ENCODE results near the gene INPP5K.
"Not testable (repeated sequence)": the region's sequence is repeated elsewhere in the genome, so short reads cannot be mapped to it uniquely, and the experiment has no call there.

Gene INPP5K

DNA sequence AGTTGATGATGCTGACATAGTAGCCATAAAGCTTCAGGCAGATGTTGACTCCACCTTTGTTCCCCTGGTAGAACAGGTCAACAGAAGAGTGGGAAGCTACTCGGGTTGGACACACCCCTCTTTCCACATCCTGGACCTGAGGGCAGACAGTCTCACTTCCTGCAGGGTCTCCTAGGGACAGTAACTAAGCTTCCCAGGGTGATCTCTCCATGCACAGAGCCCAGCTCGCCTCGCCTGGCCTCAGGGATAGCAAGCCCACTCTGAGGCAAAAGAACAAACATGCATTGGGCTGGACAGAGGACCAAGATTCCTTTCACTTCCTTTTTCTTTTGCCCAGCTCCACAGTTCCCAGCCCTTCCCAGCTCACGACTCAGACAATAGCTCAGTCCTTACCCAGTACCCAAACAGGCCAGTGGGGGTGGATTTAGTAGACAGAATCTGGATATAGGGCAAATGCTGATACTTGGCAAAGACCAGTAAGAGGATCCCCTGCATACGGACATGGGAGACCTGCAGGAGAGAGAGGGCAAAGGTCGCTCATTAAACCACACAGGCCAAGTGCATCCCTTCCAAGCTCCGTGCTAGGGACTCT is 7.0 kb downstream of the INPP5K start:
- Histone ChIP-seq H3K4me1 (ENCODE audit: control insufficient read depth, insufficient read depth, low read length) (no peaks in the 10 kb centered on the region), H3K4me3 (ENCODE audit: low read depth, low read length) (no peak overlapping the region), H3K36me3 (ENCODE audit: control insufficient read depth in 2 of 2, insufficient read depth in 1 of 2, low read length in 2 of 2) (peaks cover 3 to 78% of the 10 kb centered on the region in 2 experiments; a peak in 1 of 3 replicates), H3K27ac (ENCODE audit: extremely low read depth, low read depth, low read length) (no peak overlapping the region), H3K9me3 (ENCODE audit: control insufficient read depth, insufficient read depth, low read depth, low read length) (no peaks in the 10 kb centered on the region)
- TF ChIP-seq TSHZ1 (tag by site-specific recombination; IDR thresholded peaks at IDR 0.05; ENCODE audit: borderline replicate concordance), result no peak
- TF ChIP-seq ZNF280C (tag by site-specific recombination; IDR thresholded peaks at IDR 0.05), result no peak
- no peak for TF ChIP-seq ZNF701 (tag by site-specific recombination; IDR thresholded peaks at IDR 0.05)
- no peak for TF ChIP-seq ZIC2 (tag by site-specific recombination; IDR thresholded peaks at IDR 0.05)
- TF ChIP-seq ZNF266 (tag by site-specific recombination; IDR thresholded peaks at IDR 0.05; ENCODE audit: low read depth), result no peak
- TF ChIP-seq ZNF639 (tag by site-specific recombination; IDR thresholded peaks at IDR 0.05), result no peak
- no peak for TF ChIP-seq KLF10 (tag by site-specific recombination; IDR thresholded peaks at IDR 0.05)
- TF ChIP-seq ZNF112 (tag by site-specific recombination; IDR thresholded peaks at IDR 0.05), result no peak
- TF ChIP-seq, protein P1, sequence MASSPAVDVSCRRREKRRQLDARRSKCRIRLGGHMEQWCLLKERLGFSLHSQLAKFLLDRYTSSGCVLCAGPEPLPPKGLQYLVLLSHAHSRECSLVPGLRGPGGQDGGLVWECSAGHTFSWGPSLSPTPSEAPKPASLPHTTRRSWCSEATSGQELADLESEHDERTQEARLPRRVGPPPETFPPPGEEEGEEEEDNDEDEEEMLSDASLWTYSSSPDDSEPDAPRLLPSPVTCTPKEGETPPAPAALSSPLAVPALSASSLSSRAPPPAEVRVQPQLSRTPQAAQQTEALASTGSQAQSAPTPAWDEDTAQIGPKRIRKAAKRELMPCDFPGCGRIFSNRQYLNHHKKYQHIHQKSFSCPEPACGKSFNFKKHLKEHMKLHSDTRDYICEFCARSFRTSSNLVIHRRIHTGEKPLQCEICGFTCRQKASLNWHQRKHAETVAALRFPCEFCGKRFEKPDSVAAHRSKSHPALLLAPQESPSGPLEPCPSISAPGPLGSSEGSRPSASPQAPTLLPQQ (tag by site-specific recombination; IDR thresholded peaks at IDR 0.05), result no peak
- ChIA-PET POLR2A (interaction anchor here (0.8 to 1.7 kb wide), 4 partner anchors 9 to 17 kb away, joined by 3 to 8 read pairs (median 4); partner anchors contain the start of gene MYO1C), CTCF (interaction anchor here (0.8 kb wide), 1 partner anchor 144 kb away, joined by 3 read pairs; no protein-coding TSS in a partner anchor)

- H3K36me3 ChIP-seq (ENCODE audit: control insufficient read depth in 2 of 2, insufficient read depth in 1 of 2, low read length in 2 of 2), result peaks cover 3 to 78% of the 10 kb centered on the region in 2 experiments; a peak in 1 of 3 replicates
- H3K4me1 ChIP-seq (ENCODE audit: control insufficient read depth, insufficient read depth, low read length); H3K9me3 ChIP-seq (ENCODE audit: control insufficient read depth, insufficient read depth, low read depth, low read length); H3K27ac ChIP-seq (ENCODE audit: extremely low read depth, low read depth, low read length); H3K4me3 ChIP-seq (ENCODE audit: low read depth, low read length): not testable (repeated sequence)
- POLR2A ChIA-PET, result interaction anchor here (1.5 kb wide), 1 partner anchor 10 kb away, joined by 8 read pairs; no protein-coding TSS in a partner anchor
- CTCF ChIA-PET, result interaction anchor here (0.8 kb wide), 1 partner anchor 143 kb away, joined by 3 read pairs; no protein-coding TSS in a partner anchor
These were observed 7.7 kb downstream of the INPP5K start for GRCh38 chr17:1508709-1509108.

DNA sequence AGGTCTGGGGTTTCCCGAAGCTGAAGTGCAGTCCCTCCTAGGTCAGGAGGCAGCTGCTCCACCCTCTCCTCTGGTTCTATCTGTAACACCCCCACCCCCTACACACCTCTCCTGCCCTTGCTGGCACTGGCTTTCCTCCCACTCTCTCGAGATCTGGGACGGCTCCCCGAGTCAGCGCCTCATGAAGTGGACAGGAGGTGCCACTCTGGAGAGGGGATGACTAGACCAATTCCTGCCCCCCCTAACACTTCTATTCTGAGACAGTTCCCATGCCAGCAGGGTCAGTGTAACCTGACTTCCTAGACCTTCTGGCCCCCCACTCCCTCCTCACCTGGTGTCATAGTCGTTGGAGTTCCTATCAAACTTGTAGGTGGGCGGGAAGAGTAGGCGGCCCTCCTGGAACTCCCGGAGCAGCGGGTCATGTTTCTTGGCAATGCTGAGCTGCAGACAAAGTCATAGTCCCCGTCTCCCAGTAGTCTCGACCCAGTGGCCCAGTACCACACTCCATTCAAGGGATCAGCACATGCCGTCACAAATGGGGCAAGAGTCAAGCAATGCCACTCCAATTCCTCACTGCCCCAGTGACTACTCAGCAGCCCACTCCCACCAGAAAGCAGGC is 9.7 kb downstream of the INPP5K start:
- H3K27ac ChIP-seq (ENCODE audit: extremely low read depth, low read depth, low read length), result no peak overlapping the region
- no peak for TF ChIP-seq SP3 (tag by site-specific recombination; IDR thresholded peaks at IDR 0.05)
- peak; percentile 91 for TF ChIP-seq ZFHX2 (tag by site-specific recombination; conservative IDR thresholded peaks at IDR 0.05)
- TF ChIP-seq EGR2 (tag by site-specific recombination; IDR thresholded peaks at IDR 0.05; ENCODE audit: low read depth), result peak; percentile 90
- no peak for TF ChIP-seq ZNF202 (tag by site-specific recombination; IDR thresholded peaks at IDR 0.05; ENCODE audit: borderline replicate concordance)
- H3K9me3 ChIP-seq (ENCODE audit: control insufficient read depth, insufficient read depth, low read depth, low read length), result no peaks in the 10 kb centered on the region
- no peak overlapping the region for H3K4me3 ChIP-seq (ENCODE audit: low read depth, low read length)
- peaks cover 3 to 61% of the 10 kb centered on the region in 2 experiments; a peak in 1 of 3 replicates for H3K36me3 ChIP-seq (ENCODE audit: control insufficient read depth in 2 of 2, insufficient read depth in 1 of 2, low read length in 2 of 2)
- no peaks in the 10 kb centered on the region for H3K4me1 ChIP-seq (ENCODE audit: control insufficient read depth, insufficient read depth, low read length)
- ChIA-PET CTCF (interaction anchor here (0.6 kb wide), 1 partner anchor 27 kb away, joined by 3 read pairs; no protein-coding TSS in a partner anchor), POLR2A (interaction anchor here (0.9 to 1.4 kb wide), 2 partner anchors 9 to 10 kb away, joined by 3 read pairs; partner anchors contain the start of gene INPP5K)

Measured in HEK293 (cell line).